GM12864 (cell line): ENCODE results near the gene BICDL1.

ENCODE experiments used
- DNase-seq: peaks from one replicate; pipeline ENCODE4 v3.0.0-alpha.2; 2011; ENCODE audit warnings: low read depth
- H3K4me3 ChIP-seq: 2 replicates; pipeline ENCODE4 v1.5.1; 2011; ENCODE audit warnings: mild to moderate bottlenecking, low read depth, low read length, control low read depth
- CTCF ChIP-seq: IDR thresholded peaks from 2 replicates; pipeline ENCODE4 v1.5.1; 2011; ENCODE audit warnings: low read depth, mild to moderate bottlenecking, moderate library complexity, low read length, control low read depth, inconsistent platforms; ENCODE audit errors: missing control alignments

Gene BICDL1

GRCh38 chr12:120069278-120069677 is 80.2 kb downstream of the BICDL1 start:
- no peak overlapping the region for H3K4me3 ChIP-seq
- no peak for DNase-seq
- TF ChIP-seq CTCF: no peak

- no peak for TF ChIP-seq CTCF
- H3K4me3 ChIP-seq: no peak overlapping the region
- DNase-seq: no peak
Observed at GRCh38 chr12:120071493-120072020, 82.5 kb downstream of the BICDL1 start.

- DNase-seq: no peak
- no peak overlapping the region for H3K4me3 ChIP-seq
- no peak for TF ChIP-seq CTCF
Observed at GRCh38 chr12:120072472-120073249, 83.6 kb downstream of the BICDL1 start.

- DNase-seq: no peak
- no peak for TF ChIP-seq CTCF
- H3K4me3 ChIP-seq: no peak overlapping the region
Observed at GRCh38 chr12:120075034-120075616, 86.1 kb downstream of the BICDL1 start.

GRCh38 chr12:120076651-120077050 is 87.6 kb downstream of the BICDL1 start:
- no peak overlapping the region for H3K4me3 ChIP-seq
- no peak for DNase-seq
- TF ChIP-seq CTCF: no peak

GRCh38 chr12:120077260-120077659 is 88.2 kb downstream of the BICDL1 start:
- DNase-seq: no peak
- TF ChIP-seq CTCF: no peak
- H3K4me3 ChIP-seq: no peak overlapping the region
